ENCODE measurements around the gene ZNF581.

The ZNF581 gene

DNA sequence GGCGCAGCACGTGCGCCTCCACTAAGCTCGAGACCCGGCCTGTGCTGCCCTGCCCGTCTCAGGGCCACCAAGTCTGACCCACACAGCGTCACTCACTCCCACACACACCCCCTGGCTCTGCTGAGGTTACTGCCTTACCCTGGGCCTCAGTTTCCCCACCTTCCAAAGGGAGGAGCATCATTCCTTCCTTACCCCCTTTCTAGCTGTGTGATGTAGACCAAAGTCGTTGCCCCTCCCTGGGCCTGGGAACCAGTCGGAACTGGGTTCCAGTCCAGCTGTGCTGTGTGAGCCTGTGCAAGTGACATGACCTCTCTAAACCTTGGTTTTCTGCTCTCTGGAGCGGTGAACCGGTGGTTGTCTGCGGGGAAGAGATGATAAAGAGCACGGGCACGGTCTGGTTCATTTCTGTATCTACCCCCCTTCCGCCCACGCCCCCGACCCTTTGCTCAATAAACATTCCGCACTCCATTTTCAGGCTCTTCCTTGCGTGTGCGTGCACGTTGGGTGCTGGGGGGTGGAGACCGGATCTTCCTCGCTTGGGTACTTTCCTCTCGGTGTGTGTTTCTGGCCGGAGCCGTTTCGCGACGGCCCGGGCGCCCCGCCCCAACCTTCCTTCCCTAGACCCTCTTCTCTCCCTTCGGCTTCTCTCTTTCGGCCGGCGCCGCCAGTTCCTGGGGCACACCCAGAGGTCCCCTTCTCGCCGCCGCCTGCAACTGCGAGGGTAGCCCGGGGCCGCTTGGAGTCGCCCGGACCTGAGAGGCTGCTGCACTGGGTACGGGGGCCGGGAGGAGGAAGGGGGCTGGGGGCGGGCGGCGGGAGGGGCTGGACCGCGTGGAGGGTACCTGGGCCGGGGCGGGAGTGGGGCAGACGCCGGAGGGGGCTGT is at the start of gene ZNF581 (continued):
- TF ChIP-seq, protein P1, sequence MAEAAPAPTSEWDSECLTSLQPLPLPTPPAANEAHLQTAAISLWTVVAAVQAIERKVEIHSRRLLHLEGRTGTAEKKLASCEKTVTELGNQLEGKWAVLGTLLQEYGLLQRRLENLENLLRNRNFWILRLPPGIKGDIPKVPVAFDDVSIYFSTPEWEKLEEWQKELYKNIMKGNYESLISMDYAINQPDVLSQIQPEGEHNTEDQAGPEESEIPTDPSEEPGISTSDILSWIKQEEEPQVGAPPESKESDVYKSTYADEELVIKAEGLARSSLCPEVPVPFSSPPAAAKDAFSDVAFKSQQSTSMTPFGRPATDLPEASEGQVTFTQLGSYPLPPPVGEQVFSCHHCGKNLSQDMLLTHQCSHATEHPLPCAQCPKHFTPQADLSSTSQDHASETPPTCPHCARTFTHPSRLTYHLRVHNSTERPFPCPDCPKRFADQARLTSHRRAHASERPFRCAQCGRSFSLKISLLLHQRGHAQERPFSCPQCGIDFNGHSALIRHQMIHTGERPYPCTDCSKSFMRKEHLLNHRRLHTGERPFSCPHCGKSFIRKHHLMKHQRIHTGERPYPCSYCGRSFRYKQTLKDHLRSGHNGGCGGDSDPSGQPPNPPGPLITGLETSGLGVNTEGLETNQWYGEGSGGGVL (tag by site-specific recombination; IDR thresholded peaks at IDR 0.05) = no peak
- TF ChIP-seq PRDM1 (tag by site-specific recombination; IDR thresholded peaks at IDR 0.05) = peak; percentile 50
- TF ChIP-seq, protein P2, sequence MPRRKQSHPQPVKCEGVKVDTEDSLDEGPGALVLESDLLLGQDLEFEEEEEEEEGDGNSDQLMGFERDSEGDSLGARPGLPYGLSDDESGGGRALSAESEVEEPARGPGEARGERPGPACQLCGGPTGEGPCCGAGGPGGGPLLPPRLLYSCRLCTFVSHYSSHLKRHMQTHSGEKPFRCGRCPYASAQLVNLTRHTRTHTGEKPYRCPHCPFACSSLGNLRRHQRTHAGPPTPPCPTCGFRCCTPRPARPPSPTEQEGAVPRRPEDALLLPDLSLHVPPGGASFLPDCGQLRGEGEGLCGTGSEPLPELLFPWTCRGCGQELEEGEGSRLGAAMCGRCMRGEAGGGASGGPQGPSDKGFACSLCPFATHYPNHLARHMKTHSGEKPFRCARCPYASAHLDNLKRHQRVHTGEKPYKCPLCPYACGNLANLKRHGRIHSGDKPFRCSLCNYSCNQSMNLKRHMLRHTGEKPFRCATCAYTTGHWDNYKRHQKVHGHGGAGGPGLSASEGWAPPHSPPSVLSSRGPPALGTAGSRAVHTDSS (tag by site-specific recombination; IDR thresholded peaks at IDR 0.05) = peak; percentile 61; the same call in 1 of the 2 replicates
- TF ChIP-seq, protein P3, sequence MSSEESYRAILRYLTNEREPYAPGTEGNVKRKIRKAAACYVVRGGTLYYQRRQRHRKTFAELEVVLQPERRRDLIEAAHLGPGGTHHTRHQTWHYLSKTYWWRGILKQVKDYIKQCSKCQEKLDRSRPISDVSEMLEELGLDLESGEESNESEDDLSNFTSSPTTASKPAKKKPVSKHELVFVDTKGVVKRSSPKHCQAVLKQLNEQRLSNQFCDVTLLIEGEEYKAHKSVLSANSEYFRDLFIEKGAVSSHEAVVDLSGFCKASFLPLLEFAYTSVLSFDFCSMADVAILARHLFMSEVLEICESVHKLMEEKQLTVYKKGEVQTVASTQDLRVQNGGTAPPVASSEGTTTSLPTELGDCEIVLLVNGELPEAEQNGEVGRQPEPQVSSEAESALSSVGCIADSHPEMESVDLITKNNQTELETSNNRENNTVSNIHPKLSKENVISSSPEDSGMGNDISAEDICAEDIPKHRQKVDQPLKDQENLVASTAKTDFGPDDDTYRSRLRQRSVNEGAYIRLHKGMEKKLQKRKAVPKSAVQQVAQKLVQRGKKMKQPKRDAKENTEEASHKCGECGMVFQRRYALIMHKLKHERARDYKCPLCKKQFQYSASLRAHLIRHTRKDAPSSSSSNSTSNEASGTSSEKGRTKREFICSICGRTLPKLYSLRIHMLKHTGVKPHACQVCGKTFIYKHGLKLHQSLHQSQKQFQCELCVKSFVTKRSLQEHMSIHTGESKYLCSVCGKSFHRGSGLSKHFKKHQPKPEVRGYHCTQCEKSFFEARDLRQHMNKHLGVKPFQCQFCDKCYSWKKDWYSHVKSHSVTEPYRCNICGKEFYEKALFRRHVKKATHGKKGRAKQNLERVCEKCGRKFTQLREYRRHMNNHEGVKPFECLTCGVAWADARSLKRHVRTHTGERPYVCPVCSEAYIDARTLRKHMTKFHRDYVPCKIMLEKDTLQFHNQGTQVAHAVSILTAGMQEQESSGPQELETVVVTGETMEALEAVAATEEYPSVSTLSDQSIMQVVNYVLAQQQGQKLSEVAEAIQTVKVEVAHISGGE (tag by site-specific recombination; conservative IDR thresholded peaks at IDR 0.05; ENCODE audit: low read depth) = peak; percentile 100
- TF ChIP-seq ZNF449 (tag by site-specific recombination; IDR thresholded peaks at IDR 0.05) = 0 out of 2 replicates have a peak, but pooled peaks have one; percentile 24
- no peak for TF ChIP-seq ZNF169 (tag by site-specific recombination; IDR thresholded peaks at IDR 0.05)
- TF ChIP-seq ZNF10 (tag by site-specific recombination; IDR thresholded peaks at IDR 0.05) = no peak
- TF ChIP-seq ZNF514 (tag by site-specific recombination; IDR thresholded peaks at IDR 0.05) = no peak
- peak; percentile 56; the same call in 1 of the 2 replicates for TF ChIP-seq ZNF239 (tag by site-specific recombination; IDR thresholded peaks at IDR 0.05)
- TF ChIP-seq PRDM6 (tag by site-specific recombination; IDR thresholded peaks at IDR 0.05) = no peak
- no peak for TF ChIP-seq CTCF (tag by site-specific recombination; IDR thresholded peaks at IDR 0.05)
- TF ChIP-seq ZFP69B (tag by site-specific recombination; IDR thresholded peaks at IDR 0.05) = peak; percentile 82
- peak; percentile 54; the same call in 1 of the 2 replicates for TF ChIP-seq ZNF148 (tag by site-specific recombination; IDR thresholded peaks at IDR 0.05; ENCODE audit: borderline replicate concordance)
- TF ChIP-seq ZNF16 (tag by site-specific recombination; IDR thresholded peaks at IDR 0.05; ENCODE audit: low read depth) = no peak
- TF ChIP-seq BCL11A (tag by site-specific recombination; IDR thresholded peaks at IDR 0.05; ENCODE audit: low read depth) = no peak
- no peak for TF ChIP-seq ZNF114 (tag by site-specific recombination; IDR thresholded peaks at IDR 0.05)
- peak; percentile 96 for TF ChIP-seq ZBTB17 (tag by site-specific recombination; IDR thresholded peaks at IDR 0.05)
- TF ChIP-seq HOXC10 (CRISPR knock-in tag; IDR thresholded peaks at IDR 0.05) = peak; percentile 91; the same call in 1 of the 2 replicates
- TF ChIP-seq ZNF660 (tag by site-specific recombination; IDR thresholded peaks at IDR 0.05) = peak; percentile 94
- TF ChIP-seq ZNF658 (tag by site-specific recombination; IDR thresholded peaks at IDR 0.05) = no peak
- TF ChIP-seq ZBTB49 (tag by site-specific recombination; IDR thresholded peaks at IDR 0.05; ENCODE audit: low read depth) = no peak
